ENCODE data around the gene KCNJ14.

Gene KCNJ14

GRCh38 chr19:48489608-48490216, 34.3 kb downstream of the KCNJ14 start:
- DNase-seq = peak; percentile 55

GRCh38 chr19:48490981-48491792, 35.8 kb downstream of the KCNJ14 start:
- no peak for DNase-seq

- no peak for DNase-seq
Measured at GRCh38 chr19:48491793-48492123, 36.4 kb downstream of the KCNJ14 start.

GRCh38 chr19:48492925-48493717, 37.7 kb downstream of the KCNJ14 start:
- no peak for DNase-seq

GRCh38 chr19:48493718-48494401, 38.5 kb downstream of the KCNJ14 start:
- DNase-seq = no peak

GRCh38 chr19:48495396-48495795, 40.0 kb downstream of the KCNJ14 start:
- DNase-seq = peak; percentile 20

- no peak for DNase-seq
Measured at GRCh38 chr19:48496959-48497727, 41.8 kb downstream of the KCNJ14 start.

GRCh38 chr19:48497728-48498594, 42.6 kb downstream of the KCNJ14 start:
- no peak for DNase-seq

GRCh38 chr19:48498595-48499311, 43.4 kb downstream of the KCNJ14 start:
- no peak for DNase-seq

- no peak for DNase-seq
Measured at GRCh38 chr19:48499316-48500090, 44.1 kb downstream of the KCNJ14 start.

- no peak for DNase-seq
Measured at GRCh38 chr19:48500830-48501493, 45.6 kb downstream of the KCNJ14 start.

- no peak for DNase-seq
Measured at GRCh38 chr19:48501494-48502349, 46.3 kb downstream of the KCNJ14 start.

GRCh38 chr19:48502350-48503018, 47.1 kb downstream of the KCNJ14 start:
- DNase-seq = no peak

GRCh38 chr19:48506138-48506733, 50.9 kb downstream of the KCNJ14 start:
- DNase-seq = no peak

- no peak for DNase-seq
Measured at GRCh38 chr19:48507911-48508439, 52.6 kb downstream of the KCNJ14 start.

- DNase-seq = no peak
Measured at GRCh38 chr19:48508729-48509411, 53.5 kb downstream of the KCNJ14 start.
